GM18520 (cell line): ENCODE measurements around the gene MPST.

ENCODE experiments used
- ATAC-seq: cut with Tn5 transposase; IDR thresholded peaks from one replicate; pipeline ENCODE4 v1.9.1; 2021; ENCODE audit not compliant: unreplicated experiment

The MPST gene

GRCh38 chr22:37077802-37078448, 58.4 kb downstream of the MPST start:
- no peak for ATAC-seq

- no peak for ATAC-seq
Observed at GRCh38 chr22:37079158-37079557, 59.6 kb downstream of the MPST start.
